HepG2 (cell line): ENCODE data around the gene MRPL28. TPM values are rescaled to one million over a fixed set of nuclear protein-coding genes. Genes with fewer than 3 reads are reported as not detected.

Experiments used
- AKAP8 ChIP-seq: sonication (generic); formaldehyde crosslinking; IDR thresholded peaks from 2 replicates; pipeline ENCODE4 v1.5.1; 2020; ENCODE audit warnings: mild to moderate bottlenecking, missing genetic modification reagents
- ARID5B ChIP-seq: IDR thresholded peaks from 2 replicates; pipeline ENCODE4 v1.4.0; 2020; ENCODE audit warnings: mild to moderate bottlenecking, missing genetic modification reagents
- DBP ChIP-seq: sonication (generic); formaldehyde crosslinking; IDR thresholded peaks from 2 replicates; pipeline ENCODE4 v1.4.0; 2020; ENCODE audit warnings: missing genetic modification reagents; ENCODE audit errors: not compliant biosample characterization
- HNRNPUL1 ChIP-seq: fragments of 200-400 bp; formaldehyde crosslinking; IDR thresholded peaks from 2 replicates; pipeline ENCODE4 v1.6.1; 2017; ENCODE audit warnings: low read depth, mild to moderate bottlenecking, low read length, moderate library complexity
- IKZF4 ChIP-seq: sonication (generic); formaldehyde crosslinking; IDR thresholded peaks from 2 replicates; pipeline ENCODE4 v1.5.1; 2020; ENCODE audit warnings: borderline replicate concordance, mild to moderate bottlenecking, low read depth, missing genetic modification reagents; ENCODE audit errors: not compliant biosample characterization
- JUND ChIP-seq: sonication (generic); formaldehyde crosslinking; IDR thresholded peaks from 2 replicates; pipeline ENCODE4 v1.8.0; 2022; ENCODE audit warnings: mild to moderate bottlenecking, missing genetic modification reagents
- KMT2A ChIP-seq: sonication (generic); formaldehyde crosslinking; IDR thresholded peaks from 2 replicates; pipeline ENCODE4 v1.4.0; 2020; ENCODE audit warnings: missing genetic modification reagents
- LBX2 ChIP-seq: sonication (generic); formaldehyde crosslinking; IDR thresholded peaks from 2 replicates; pipeline ENCODE4 v1.5.0; 2020; ENCODE audit warnings: missing genetic modification reagents, mild to moderate bottlenecking, borderline replicate concordance
- NFYC ChIP-seq: IDR thresholded peaks from 2 replicates; pipeline ENCODE4 v1.6.1; 2016; ENCODE audit warnings: missing genetic modification reagents, missing compliant biosample characterization
- PCBP1 ChIP-seq: fragments of 200-400 bp; formaldehyde crosslinking; IDR thresholded peaks from 2 replicates; pipeline ENCODE4 v1.6.1; 2017; ENCODE audit warnings: mild to moderate bottlenecking, low read depth, low read length, borderline replicate concordance
- POGZ ChIP-seq: sonication (generic); formaldehyde crosslinking; IDR thresholded peaks from 2 replicates; pipeline ENCODE4 v1.4.0; 2020; ENCODE audit warnings: mild to moderate bottlenecking, missing genetic modification reagents
- RARA ChIP-seq: IDR thresholded peaks from 2 replicates; pipeline ENCODE4 v1.6.1; 2016; ENCODE audit warnings: missing genetic modification reagents, missing compliant biosample characterization
- STAG1 ChIP-seq: sonication (generic); formaldehyde crosslinking; IDR thresholded peaks from 2 replicates; pipeline ENCODE4 v1.4.0; 2020; ENCODE audit warnings: missing genetic modification reagents
- TFE3 ChIP-seq: IDR thresholded peaks from 2 replicates; pipeline ENCODE4 v1.6.1; 2016
- ZBTB26 ChIP-seq: IDR thresholded peaks from 2 replicates; pipeline ENCODE4 v1.6.1; 2016; ENCODE audit warnings: missing compliant biosample characterization, missing genetic modification reagents, borderline replicate concordance
- ZBTB7A ChIP-seq: sonication (generic); formaldehyde crosslinking; IDR thresholded peaks from 2 replicates; pipeline ENCODE4 v1.8.0; 2022; ENCODE audit warnings: mild to moderate bottlenecking, missing genetic modification reagents
- ZNF414 ChIP-seq: sonication (generic); formaldehyde crosslinking; IDR thresholded peaks from 2 replicates; pipeline ENCODE4 v1.5.0; 2020; ENCODE audit warnings: missing genetic modification reagents
- ZNF564 ChIP-seq: sonication (generic); formaldehyde crosslinking; IDR thresholded peaks from 2 replicates; pipeline ENCODE4 v1.8.1; 2023; ENCODE audit warnings: mild to moderate bottlenecking, missing genetic modification reagents
- ZNF670 ChIP-seq: sonication (generic); formaldehyde crosslinking; IDR thresholded peaks from 2 replicates; pipeline ENCODE4 v1.8.0; 2022; ENCODE audit warnings: mild to moderate bottlenecking, missing genetic modification reagents, borderline replicate concordance
- ZNF704 ChIP-seq: sonication (generic); formaldehyde crosslinking; IDR thresholded peaks from 2 replicates; pipeline ENCODE4 v1.8.1; 2023; ENCODE audit warnings: mild to moderate bottlenecking, inconsistent platforms, moderate library complexity, missing genetic modification reagents, borderline replicate concordance
- ZNF777 ChIP-seq: sonication (generic); formaldehyde crosslinking; IDR thresholded peaks from 2 replicates; pipeline ENCODE4 v1.4.0; 2020; ENCODE audit warnings: missing genetic modification reagents
- polyA plus RNA-seq, 8 experiments: library from polyadenylated mRNA; depleted of rRNA in 3 of 8; stranded (reverse) in 7 of 8; unstranded in 1 of 8; fragments of >200 nt; fragmentation: Illumina TruSeq in 4 of 8; extraction: Trizol in 4 of 8; gene quantifications; 2 replicates each; pipeline versions ENCODE4 v1.2.1 to v1.2.3, GENCODE V29; 2011 to 2016; ENCODE audit warnings: low read depth in 4 of 8, missing spikeins in 1 of 8, mixed read lengths in 1 of 8; ENCODE audit not compliant: insufficient read depth in 1 of 8
- total RNA-seq, 5 experiments: library from RNA; depleted of rRNA; stranded (reverse); fragments of >200 nt; fragmentation: Illumina TruSeq; extraction: Trizol; gene quantifications; 2 replicates each; pipeline ENCODE4 v1.2.3, GENCODE V29; 2016; ENCODE audit warnings: low read depth in 1 of 5

Gene MRPL28
- total and polyA plus RNA-seq, 2 of the 13 experiments (the other 11 are each of a cell fraction or from before 2014, with no cell fraction given) = 114 to 135 TPM

- TF ChIP-seq ZNF704 (CRISPR knock-in tag) (no peak), ZNF777 (CRISPR knock-in tag) (no peak), AKAP8 (CRISPR knock-in tag) (peak; percentile 96), POGZ (CRISPR knock-in tag) (no peak), LBX2 (CRISPR knock-in tag) (no peak), ARID5B (CRISPR knock-in tag) (no peak), HNRNPUL1 (no peak), ZBTB26 (CRISPR knock-in tag) (no peak), ZBTB7A (CRISPR knock-in tag) (peak; percentile 63; the same call in 1 of the 2 replicates), JUND (no peak), NFYC (CRISPR knock-in tag) (peak; percentile 91), ZNF414 (no peak), ZNF670 (CRISPR knock-in tag) (0 out of 2 replicates have a peak, but pooled peaks have one; percentile 59), PCBP1 (peak; percentile 73; the same call in 1 of the 2 replicates), RARA (peak; percentile 5; the same call in 1 of the 2 replicates), KMT2A (CRISPR knock-in tag) (no peak), STAG1 (no peak), TFE3 (CRISPR knock-in tag) (no peak), DBP (CRISPR knock-in tag) (no peak), IKZF4 (CRISPR knock-in tag) (no peak), ZNF564 (CRISPR knock-in tag) (0 out of 2 replicates have a peak, but pooled peaks have one; percentile 11)
Observed at GRCh38 chr16:370443-370842, at the start of gene MRPL28 (continued).
